Osteocyte (in vitro differentiated cells): ENCODE measurements around the gene KIF1A. TPM values are rescaled to one million over a fixed set of nuclear protein-coding genes. Genes with fewer than 3 reads are reported as not detected.
"Not testable (repeated sequence)": the region's sequence is repeated elsewhere in the genome, so short reads cannot be mapped to it uniquely, and the experiment has no call there.

Experiments
- DNase-seq: peaks from one replicate; pipeline ENCODE4 v3.0.0; 2021; ENCODE audit warnings: mixed read lengths; ENCODE audit not compliant: unreplicated experiment; ENCODE audit errors: extremely low spot score
- H3K27ac Mint-ChIP-seq: one replicate; pipeline ENCODE4 v1.8.0; 2021; ENCODE audit warnings: mild to moderate bottlenecking, mixed read lengths; ENCODE audit not compliant: unreplicated experiment
- H3K27me3 Mint-ChIP-seq: one replicate; pipeline ENCODE4 v1.8.0; 2021; ENCODE audit warnings: mixed read lengths; ENCODE audit not compliant: unreplicated experiment
- H3K36me3 Mint-ChIP-seq: one replicate; pipeline ENCODE4 v1.8.0; 2021; ENCODE audit warnings: mixed read lengths; ENCODE audit not compliant: unreplicated experiment
- H3K4me1 Mint-ChIP-seq: one replicate; pipeline ENCODE4 v1.8.0; 2021; ENCODE audit warnings: mixed read lengths; ENCODE audit not compliant: unreplicated experiment
- H3K4me3 Mint-ChIP-seq: one replicate; pipeline ENCODE4 v1.8.0; 2021; ENCODE audit warnings: mild to moderate bottlenecking, moderate library complexity, mixed read lengths; ENCODE audit not compliant: unreplicated experiment
- H3K9me3 Mint-ChIP-seq: one replicate; pipeline ENCODE4 v1.8.0; 2021; ENCODE audit warnings: mixed read lengths; ENCODE audit not compliant: unreplicated experiment
- CTCF ChIP-seq: fragments of 200-600 bp; sonication (generic); IDR thresholded peaks from 2 replicates; pipeline ENCODE4 v1.5.0; 2021; ENCODE audit warnings: antibody characterized with exemption, mild to moderate bottlenecking, moderate library complexity
- total RNA-seq: library from RNA; stranded (reverse); gene quantifications from 2 replicates; pipeline ENCODE4 v1.2.1, GENCODE V29; 2021

The KIF1A gene
- total RNA-seq, 1 donor from 2014 or later, result 5.6 TPM

GRCh38 chr2:240696469-240696868, 123.5 kb downstream of the KIF1A start:
- H3K9me3 Mint-ChIP-seq, H3K4me3 Mint-ChIP-seq, H3K27ac Mint-ChIP-seq, H3K4me1 Mint-ChIP-seq, DNase-seq, H3K36me3 Mint-ChIP-seq, H3K27me3 Mint-ChIP-seq: not testable (repeated sequence)

- H3K36me3 Mint-ChIP-seq, H3K4me3 Mint-ChIP-seq, H3K27ac Mint-ChIP-seq, H3K9me3 Mint-ChIP-seq, DNase-seq, H3K4me1 Mint-ChIP-seq, H3K27me3 Mint-ChIP-seq: not testable (repeated sequence)
Observed at GRCh38 chr2:240695593-240695992, 124.4 kb downstream of the KIF1A start.

- not testable (repeated sequence) for H3K4me1 Mint-ChIP-seq, H3K9me3 Mint-ChIP-seq, H3K36me3 Mint-ChIP-seq, H3K4me3 Mint-ChIP-seq, H3K27ac Mint-ChIP-seq, DNase-seq, H3K27me3 Mint-ChIP-seq
Observed at GRCh38 chr2:240694304-240694703, 125.7 kb downstream of the KIF1A start.

GRCh38 chr2:240692583-240693561, 127.1 kb downstream of the KIF1A start:
- H3K4me3 Mint-ChIP-seq, H3K9me3 Mint-ChIP-seq, H3K27ac Mint-ChIP-seq, H3K4me1 Mint-ChIP-seq, H3K27me3 Mint-ChIP-seq, H3K36me3 Mint-ChIP-seq: not testable (repeated sequence)
- DNase-seq, result peak; percentile 78

- H3K9me3 Mint-ChIP-seq, H3K4me3 Mint-ChIP-seq, H3K27me3 Mint-ChIP-seq, H3K27ac Mint-ChIP-seq, H3K4me1 Mint-ChIP-seq, H3K36me3 Mint-ChIP-seq: not testable (repeated sequence)
- DNase-seq, result peak; percentile 84
Observed at GRCh38 chr2:240691631-240692420, 128.2 kb downstream of the KIF1A start, which contains the start of gene AQP12A. AQP12A (plus strand) TSS chr2:240691866; CDS start chr2:240691914, 48 bp downstream.

GRCh38 chr2:240691075-240691427, 129.0 kb downstream of the KIF1A start:
- not testable (repeated sequence) for H3K27ac Mint-ChIP-seq, H3K36me3 Mint-ChIP-seq, DNase-seq, H3K4me3 Mint-ChIP-seq, H3K9me3 Mint-ChIP-seq, H3K4me1 Mint-ChIP-seq, H3K27me3 Mint-ChIP-seq

GRCh38 chr2:240690421-240691074, 129.5 kb downstream of the KIF1A start:
- DNase-seq, result peak; percentile 56
- H3K4me3 Mint-ChIP-seq, H3K36me3 Mint-ChIP-seq, H3K4me1 Mint-ChIP-seq, H3K9me3 Mint-ChIP-seq, H3K27ac Mint-ChIP-seq, H3K27me3 Mint-ChIP-seq: not testable (repeated sequence)

- H3K4me1 Mint-ChIP-seq, result no peaks in the 10 kb centered on the region
- peaks cover 9% of the 10 kb centered on the region for H3K27me3 Mint-ChIP-seq
- DNase-seq, result peak; percentile 67
- no peak overlapping the region for H3K4me3 Mint-ChIP-seq
- H3K27ac Mint-ChIP-seq, result no peak overlapping the region
- TF ChIP-seq CTCF, result no peak
- H3K9me3 Mint-ChIP-seq, result no peaks in the 10 kb centered on the region
- H3K36me3 Mint-ChIP-seq, result no peaks in the 10 kb centered on the region
Observed at GRCh38 chr2:240689975-240690374, 130.0 kb downstream of the KIF1A start.
